IPS-18c (cell line): ENCODE measurements around the gene EIF3C.
"Not testable (repeated sequence)": the region's sequence is repeated elsewhere in the genome, so short reads cannot be mapped to it uniquely, and the experiment has no call there.

Experiments
- H3K4me3 ChIP-seq: 2 replicates; pipeline ENCODE4 v1.7.0; 2013; ENCODE audit warnings: low read depth, mild to moderate bottlenecking, low read length, moderate library complexity; ENCODE audit not compliant: insufficient read depth
- H3K9me3 ChIP-seq: one replicate; pipeline ENCODE4 v1.6.1; 2013; ENCODE audit warnings: mild to moderate bottlenecking, low read length, moderate library complexity; ENCODE audit not compliant: control insufficient read depth, insufficient read depth

Gene EIF3C

DNA sequence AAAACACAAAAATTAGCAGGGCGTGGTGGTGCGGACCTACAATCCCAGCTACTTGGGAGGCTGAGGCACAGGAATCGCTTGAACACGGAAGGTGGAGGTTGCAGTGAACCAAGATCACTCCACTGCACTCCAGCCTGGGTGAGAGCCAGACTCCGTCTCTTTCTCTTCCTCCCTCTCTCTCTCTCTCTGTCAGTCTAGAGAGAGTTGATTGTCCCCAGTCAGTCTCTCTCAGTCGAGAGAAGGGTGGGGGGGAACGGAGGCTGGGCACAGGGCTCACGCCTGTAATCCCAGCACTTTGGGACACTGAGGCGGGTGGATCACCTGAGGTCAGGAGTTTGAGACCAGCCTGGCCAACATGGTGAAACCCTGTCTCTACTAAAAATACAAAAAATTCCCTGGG, 30.0 kb downstream of the EIF3C start:
- H3K9me3 ChIP-seq, H3K4me3 ChIP-seq: not testable (repeated sequence)

- not testable (repeated sequence) for H3K9me3 ChIP-seq, H3K4me3 ChIP-seq
Observed at GRCh38 chr16:28746618-28747350, 35.5 kb downstream of the EIF3C start.

DNA sequence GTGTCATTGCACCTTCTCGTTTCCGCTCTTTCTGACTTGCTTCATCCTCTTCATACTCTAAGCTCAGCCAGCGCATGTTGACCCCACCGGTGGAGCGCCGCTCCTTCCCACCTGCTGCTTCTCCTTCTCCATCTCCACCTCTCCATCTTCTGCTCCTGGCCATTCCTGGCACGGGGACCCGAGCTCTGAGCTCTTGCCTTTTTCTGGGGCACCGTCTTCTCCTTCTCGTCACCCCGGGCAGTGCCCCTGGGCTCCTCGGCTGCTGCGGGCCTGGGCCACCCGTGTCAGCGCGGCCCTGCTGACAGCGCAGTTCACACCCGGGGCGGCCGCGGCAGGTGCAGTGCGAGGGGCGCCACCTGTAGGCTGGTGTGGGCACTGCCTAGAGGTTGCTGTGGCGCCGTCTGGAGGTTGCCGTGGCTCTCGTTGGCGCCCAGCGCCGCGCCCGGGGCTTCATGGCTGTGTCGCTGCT, 38.8 kb downstream of the EIF3C start:
- H3K4me3 ChIP-seq, H3K9me3 ChIP-seq: not testable (repeated sequence)

DNA sequence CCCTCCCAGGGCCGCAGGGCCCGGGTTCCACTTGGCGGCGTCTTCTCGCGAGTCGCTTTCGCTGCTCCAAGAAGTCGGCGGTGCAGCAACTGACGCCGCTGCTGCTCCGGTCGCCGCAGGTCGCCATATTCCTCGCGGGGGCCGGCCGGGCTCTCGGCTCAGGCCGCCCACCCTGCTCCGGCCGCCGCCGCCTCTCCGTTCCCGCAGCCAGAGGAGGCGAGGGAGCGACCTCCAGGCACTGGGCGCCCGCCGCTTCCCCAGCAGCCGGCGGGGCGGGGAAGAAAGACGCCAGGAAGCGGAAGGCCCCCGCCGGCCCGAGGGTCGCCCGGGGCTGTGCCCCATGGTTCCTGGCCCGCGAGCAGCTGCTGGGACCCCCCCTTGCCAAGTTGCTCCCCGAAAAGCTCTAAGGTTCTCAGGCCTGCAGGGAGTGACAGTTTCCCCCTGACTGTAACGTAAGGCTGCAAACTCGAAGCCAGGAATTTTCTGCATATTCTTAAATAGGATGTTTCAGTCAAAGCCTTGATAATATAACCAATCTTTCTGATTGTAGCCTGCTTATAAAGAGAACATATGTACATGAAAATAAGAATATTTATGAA, 39.3 kb downstream of the EIF3C start:
- not testable (repeated sequence) for H3K4me3 ChIP-seq, H3K9me3 ChIP-seq

GRCh38 chr16:28751487-28751886, 40.2 kb downstream of the EIF3C start, which contains the start of gene NPIPB9:
NPIPB9 (plus strand) TSS chr16:28751787.
- not testable (repeated sequence) for H3K4me3 ChIP-seq

GRCh38 chr16:28781697-28782096, 70.4 kb downstream of the EIF3C start:
- not testable (repeated sequence) for H3K4me3 ChIP-seq, H3K9me3 ChIP-seq

More at GRCh38 chr16:28751487-28751886, 40.2 kb downstream of the EIF3C start, which contains the start of gene NPIPB9:
- not testable (repeated sequence) for H3K9me3 ChIP-seq

- not testable (repeated sequence) for H3K4me3 ChIP-seq, H3K9me3 ChIP-seq
Observed at GRCh38 chr16:28782357-28782756, 71.1 kb downstream of the EIF3C start.
